GM23338 (cell line): Measurements from ENCODE around the gene HINT1. TPM values are rescaled to one million over a fixed set of nuclear protein-coding genes. Genes with fewer than 3 reads are reported as not detected.

Experiments
- ATAC-seq: fragments of 200-7000 bp; cut with Tn5 transposase; 3 replicates; pipeline ENCODE4 v1.9.1; 2020
- DNase-seq: peaks from one replicate; pipeline ENCODE4 v3.0.0-alpha.2; 2015; ENCODE audit warnings: low spot score
- H2AFZ ChIP-seq: fragments of 200-600 bp; sonication (generic); 2 replicates; pipeline ENCODE4 v1.8.0; 2016; ENCODE audit warnings: antibody characterized with exemption, mild to moderate bottlenecking, moderate library complexity
- H3F3A ChIP-seq: fragments of 200-600 bp; sonication (generic); replicated peaks from 2 replicates; pipeline ENCODE4 v1.8.0; 2017; ENCODE audit warnings: antibody characterized with exemption, mixed run types, low read depth
- H3K27ac ChIP-seq: fragments of 200-600 bp; sonication (generic); 2 replicates; pipeline ENCODE4 v1.6.1; 2016; ENCODE audit warnings: low read depth
- H3K27me3 ChIP-seq: fragments of 200-600 bp; sonication (generic); 2 replicates; pipeline ENCODE4 v1.8.0; 2016; ENCODE audit warnings: mild to moderate bottlenecking, mixed run types, moderate library complexity; ENCODE audit not compliant: insufficient read depth
- H3K36me3 ChIP-seq: fragments of 200-600 bp; sonication (generic); 2 replicates; pipeline ENCODE4 v1.8.0; 2016; ENCODE audit warnings: mild to moderate bottlenecking; ENCODE audit not compliant: insufficient read depth
- H3K4me1 ChIP-seq: fragments of 200-600 bp; sonication (generic); 2 replicates; pipeline ENCODE4 v1.8.0; 2016; ENCODE audit warnings: mild to moderate bottlenecking, moderate library complexity; ENCODE audit not compliant: insufficient read depth
- H3K4me2 ChIP-seq: fragments of 200-600 bp; sonication (generic); 2 replicates; pipeline ENCODE4 v1.7.1; 2017; ENCODE audit warnings: mixed run types
- H3K4me3 ChIP-seq: fragments of 200-600 bp; sonication (generic); 2 replicates; pipeline ENCODE4 v1.6.1; 2016; ENCODE audit warnings: mixed run types
- H3K79me2 ChIP-seq: fragments of 200-600 bp; sonication (generic); replicated peaks from 2 replicates; pipeline ENCODE4 v1.8.0; 2017; ENCODE audit warnings: mild to moderate bottlenecking; ENCODE audit not compliant: insufficient read depth
- H3K9me2 ChIP-seq: fragments of 200-600 bp; sonication (generic); 2 replicates; pipeline ENCODE4 v1.8.0; 2017; ENCODE audit not compliant: insufficient read depth
- H4K20me1 ChIP-seq: fragments of 200-600 bp; sonication (generic); replicated peaks from 2 replicates; pipeline ENCODE4 v1.8.0; 2017; ENCODE audit warnings: mild to moderate bottlenecking; ENCODE audit not compliant: insufficient read depth
- H3K27ac Mint-ChIP-seq: 2 replicates; pipeline ENCODE4 v1.8.0; 2020; ENCODE audit warnings: inconsistent platforms, mild to moderate bottlenecking, moderate library complexity, mixed read lengths
- H3K27me3 Mint-ChIP-seq: 3 replicates; pipeline ENCODE4 v1.8.0; 2022; ENCODE audit warnings: low read depth, mild to moderate bottlenecking, moderate library complexity, mixed read lengths, inconsistent platforms; ENCODE audit not compliant: insufficient read depth, poor library complexity
- H3K36me3 Mint-ChIP-seq: 3 replicates; pipeline ENCODE4 v1.8.0; 2021; ENCODE audit warnings: low read depth, mild to moderate bottlenecking, inconsistent platforms, moderate library complexity, mixed read lengths
- H3K4me1 Mint-ChIP-seq: 3 replicates; pipeline ENCODE4 v1.8.0; 2020; ENCODE audit warnings: mild to moderate bottlenecking, inconsistent platforms, mixed read lengths
- H3K4me3 Mint-ChIP-seq: 3 replicates; pipeline ENCODE4 v1.8.0; 2021; ENCODE audit warnings: moderate library complexity, mild to moderate bottlenecking, inconsistent platforms, mixed read lengths
- H3K9me3 Mint-ChIP-seq: 3 replicates; pipeline ENCODE4 v1.8.0; 2020; ENCODE audit warnings: moderate library complexity, mild to moderate bottlenecking, inconsistent platforms, mixed read lengths
- CREB1 ChIP-seq: fragments of 250-450 bp; sonication (Bioruptor Pico); IDR thresholded peaks from 2 replicates; pipeline ENCODE4 v1.5.0; 2020; ENCODE audit warnings: low read depth, mild to moderate bottlenecking, moderate library complexity
- CTCF ChIP-seq, 2 experiments: fragments of 200-600 bp in 1 of 2; sonication (generic) in 1 of 2; conservative IDR thresholded peaks; 2 replicates each; pipeline versions ENCODE4 v1.5.1 to v1.6.1; 2016 to 2017; ENCODE audit warnings: antibody characterized with exemption in 2 of 2, low read depth in 2 of 2, mild to moderate bottlenecking in 2 of 2, moderate library complexity in 1 of 2
- ETS1 ChIP-seq: IDR thresholded peaks from 2 replicates; pipeline ENCODE4 v1.6.1; 2016; ENCODE audit warnings: antibody characterized with exemption
- EZH2 ChIP-seq: fragments of 200-600 bp; sonication (generic); IDR thresholded peaks from one replicate; pipeline ENCODE4 v1.8.0; 2017; ENCODE audit warnings: antibody characterized with exemption, mild to moderate bottlenecking, low read depth; ENCODE audit not compliant: unreplicated experiment
- EZH2phosphoT487 ChIP-seq: fragments of 200-600 bp; sonication (generic); IDR thresholded peaks from one replicate; pipeline ENCODE4 v1.8.1; 2018; ENCODE audit warnings: antibody characterized with exemption; ENCODE audit not compliant: unreplicated experiment
- JUNB ChIP-seq: IDR thresholded peaks from one replicate; pipeline ENCODE4 v1.6.1; 2016; ENCODE audit warnings: antibody characterized with exemption; ENCODE audit not compliant: unreplicated experiment
- NANOG ChIP-seq: IDR thresholded peaks from 2 replicates; pipeline ENCODE4 v1.6.1; 2016; ENCODE audit warnings: antibody characterized with exemption, borderline replicate concordance
- POLR2AphosphoS5 ChIP-seq: IDR thresholded peaks from 2 replicates; pipeline ENCODE4 v1.6.1; 2016; ENCODE audit warnings: antibody characterized with exemption, low read depth
- REST ChIP-seq: IDR thresholded peaks from one replicate; pipeline ENCODE4 v1.6.1; 2018; ENCODE audit warnings: antibody characterized with exemption; ENCODE audit not compliant: unreplicated experiment
- STAT1 ChIP-seq: IDR thresholded peaks from one replicate; pipeline ENCODE4 v1.6.1; 2016; ENCODE audit warnings: antibody characterized with exemption; ENCODE audit not compliant: unreplicated experiment
- ZNF114 ChIP-seq: fragments of 250-450 bp; sonication (Bioruptor Pico); IDR thresholded peaks from 2 replicates; pipeline ENCODE4 v1.5.0; 2020; ENCODE audit warnings: mild to moderate bottlenecking, moderate library complexity
- ZNF331 ChIP-seq: fragments of 250-450 bp; sonication (Bioruptor Pico); IDR thresholded peaks from 2 replicates; pipeline ENCODE4 v1.5.0; 2020; ENCODE audit warnings: low read depth, mild to moderate bottlenecking, moderate library complexity
- ZNF462 ChIP-seq: fragments of 250-450 bp; sonication (Bioruptor Pico); IDR thresholded peaks from 2 replicates; pipeline ENCODE4 v1.5.0; 2020; ENCODE audit warnings: mild to moderate bottlenecking, moderate library complexity
- polyA plus RNA-seq: library from polyadenylated mRNA; unstranded; fragments of >200 nt; fragmentation: Nextera tagmentation; extraction: Ambion mirVana; gene quantifications from 2 replicates; pipeline ENCODE4 v1.2.1, GENCODE V29; 2016
- total RNA-seq: library from RNA; depleted of rRNA; stranded (reverse); fragments of >200 nt; shearing (Covaris generic); gene quantifications from 2 replicates; pipeline ENCODE4 v1.2.3, GENCODE V29; 2014

HINT1 gene
- total and polyA plus RNA-seq, 2 experiments from 2014 or later, result 171 to 687 TPM

- Mint-ChIP-seq H3K36me3 (no peaks in the 10 kb centered on the region), H3K9me3 (no peaks in the 10 kb centered on the region), H3K27ac (no peak overlapping the region), H3K4me1 (no peaks in the 10 kb centered on the region), H3K27me3 (no peaks in the 10 kb centered on the region), H3K4me3 (no peak overlapping the region)
- H2AFZ ChIP-seq, result no peak overlapping the region
- H3K27ac ChIP-seq, result no peak overlapping the region
- no peaks in the 10 kb centered on the region for H3K79me2 ChIP-seq
- no peak overlapping the region for H3K4me3 ChIP-seq
- H3K4me2 ChIP-seq, result no peak overlapping the region
- H3F3A ChIP-seq, result no peaks in the 10 kb centered on the region
- TF ChIP-seq ETS1 (no peak), NANOG (no peak), ZNF462 (CRISPR knock-in tag) (no peak), ZNF331 (CRISPR knock-in tag) (no peak), JUNB (no peak), POLR2AphosphoS5 (no peak), CREB1 (CRISPR knock-in tag) (no peak), CTCF (conservative IDR thresholded peaks at IDR 0.05; ENCODE audit: low read depth in 2 of 2) (no peak), ZNF114 (CRISPR knock-in tag) (no peak), EZH2 (no peak), STAT1 (no peak), REST (no peak), EZH2phosphoT487 (no peak)
- H3K27me3 ChIP-seq, result no peaks in the 10 kb centered on the region
- no peaks in the 10 kb centered on the region for H3K4me1 ChIP-seq
- ATAC-seq, result peak; percentile 67
- no peaks in the 10 kb centered on the region for H3K9me2 ChIP-seq
- DNase-seq, result no peak
- no peaks in the 10 kb centered on the region for H4K20me1 ChIP-seq
- no peaks in the 10 kb centered on the region for H3K36me3 ChIP-seq
These were observed 52.6 kb downstream of the HINT1 start for GRCh38 chr5:131112424-131112823.
